Gastrocnemius medialis (tissue), 4 donors: ENCODE data around the gene BCL2L13.

Experiments used
- CTCF ChIP-seq, 5 experiments: fragments of 450-650 bp in 3 of 5; fragments of 200-600 bp in 2 of 5; sonication (generic) in 2 of 5; IDR thresholded peaks in 4 of 5; conservative IDR thresholded peaks in 1 of 5; 1 replicate in 4 of 5; 2 replicates in 1 of 5; pipeline ENCODE4 v1.5.1; 2016 to 2019; ENCODE audit warnings: antibody characterized with exemption in 5 of 5, mild to moderate bottlenecking in 3 of 5, moderate library complexity in 3 of 5
- POLR2A ChIP-seq, 2 donors: fragments of 450-650 bp; IDR thresholded peaks; one replicate each; pipeline ENCODE4 v1.6.1; 2017; ENCODE audit warnings: antibody characterized with exemption in 2 of 2, mild to moderate bottlenecking in 2 of 2, moderate library complexity in 2 of 2

DNA sequence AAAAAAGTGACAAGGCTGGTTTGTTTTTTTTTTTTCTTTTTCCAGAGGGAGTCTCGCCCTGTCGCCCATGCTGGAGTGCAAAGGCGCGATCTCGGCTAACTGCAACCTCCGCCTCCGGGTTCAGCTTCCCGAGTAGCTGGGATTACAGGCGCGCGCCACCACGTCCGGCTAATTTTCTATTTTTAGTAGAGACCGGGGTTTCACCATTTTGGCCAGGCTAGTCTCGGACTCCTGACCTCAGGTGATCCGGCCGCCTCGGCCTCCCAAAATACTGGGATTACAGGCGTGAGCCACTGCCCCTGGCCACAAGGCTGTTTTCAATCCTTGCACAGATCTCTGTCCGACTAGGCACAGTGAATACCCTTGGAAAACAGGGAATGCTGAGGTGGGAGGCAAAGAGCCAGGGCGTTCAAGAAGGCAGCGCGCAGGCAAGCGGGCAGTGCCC, 10.6 kb upstream of the BCL2L13 start:
- TF ChIP-seq CTCF (IDR thresholded peaks at IDR 0.05 in 4 of 5, conservative IDR thresholded peaks at IDR 0.05 in 1 of 5) (no peak), POLR2A (IDR thresholded peaks at IDR 0.05) (no peak)
